ENCODE results near the gene GRIN2A.

The GRIN2A gene

DNA sequence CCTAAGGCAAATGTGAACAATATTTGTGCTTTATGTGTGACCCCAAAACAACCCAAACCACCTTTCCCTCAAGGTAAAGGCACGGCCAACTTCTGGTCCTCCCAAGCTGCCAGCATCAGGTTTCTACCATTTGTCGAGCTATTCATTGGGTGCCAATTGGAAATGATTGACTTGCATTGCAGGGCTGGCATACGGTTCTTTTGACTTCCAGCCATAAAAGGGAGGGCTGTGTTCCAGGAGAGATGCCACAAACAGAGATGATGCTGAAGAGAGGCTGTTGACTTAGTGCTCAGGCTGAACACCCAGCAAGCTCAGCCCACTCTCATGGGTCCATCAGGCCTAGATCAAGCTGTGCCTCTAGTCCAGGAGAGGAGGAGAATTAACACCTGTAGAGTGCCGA lies 252.4 kb downstream of the GRIN2A start:
- no peak overlapping the region for H3K4me3 ChIP-seq (ENCODE audit: low read depth, low read length)
- TF ChIP-seq, protein P1, sequence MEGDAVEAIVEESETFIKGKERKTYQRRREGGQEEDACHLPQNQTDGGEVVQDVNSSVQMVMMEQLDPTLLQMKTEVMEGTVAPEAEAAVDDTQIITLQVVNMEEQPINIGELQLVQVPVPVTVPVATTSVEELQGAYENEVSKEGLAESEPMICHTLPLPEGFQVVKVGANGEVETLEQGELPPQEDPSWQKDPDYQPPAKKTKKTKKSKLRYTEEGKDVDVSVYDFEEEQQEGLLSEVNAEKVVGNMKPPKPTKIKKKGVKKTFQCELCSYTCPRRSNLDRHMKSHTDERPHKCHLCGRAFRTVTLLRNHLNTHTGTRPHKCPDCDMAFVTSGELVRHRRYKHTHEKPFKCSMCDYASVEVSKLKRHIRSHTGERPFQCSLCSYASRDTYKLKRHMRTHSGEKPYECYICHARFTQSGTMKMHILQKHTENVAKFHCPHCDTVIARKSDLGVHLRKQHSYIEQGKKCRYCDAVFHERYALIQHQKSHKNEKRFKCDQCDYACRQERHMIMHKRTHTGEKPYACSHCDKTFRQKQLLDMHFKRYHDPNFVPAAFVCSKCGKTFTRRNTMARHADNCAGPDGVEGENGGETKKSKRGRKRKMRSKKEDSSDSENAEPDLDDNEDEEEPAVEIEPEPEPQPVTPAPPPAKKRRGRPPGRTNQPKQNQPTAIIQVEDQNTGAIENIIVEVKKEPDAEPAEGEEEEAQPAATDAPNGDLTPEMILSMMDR (IDR thresholded peaks at IDR 0.05; ENCODE audit: borderline replicate concordance, insufficient read depth, low read depth, low read length) = no peak

- TF ChIP-seq, protein P1 (IDR thresholded peaks at IDR 0.05; ENCODE audit: borderline replicate concordance, insufficient read depth, low read depth, low read length) = no peak
- H3K4me3 ChIP-seq (ENCODE audit: low read depth, low read length) = no peak overlapping the region
Observed at GRCh38 chr16:9929313-9929712, 252.9 kb downstream of the GRIN2A start.

- H3K4me3 ChIP-seq (ENCODE audit: low read depth, low read length) = no peak overlapping the region
- TF ChIP-seq, protein P1 (IDR thresholded peaks at IDR 0.05; ENCODE audit: borderline replicate concordance, insufficient read depth, low read depth, low read length) = no peak
Observed at GRCh38 chr16:9922441-9922840, 259.8 kb downstream of the GRIN2A start.

DNA sequence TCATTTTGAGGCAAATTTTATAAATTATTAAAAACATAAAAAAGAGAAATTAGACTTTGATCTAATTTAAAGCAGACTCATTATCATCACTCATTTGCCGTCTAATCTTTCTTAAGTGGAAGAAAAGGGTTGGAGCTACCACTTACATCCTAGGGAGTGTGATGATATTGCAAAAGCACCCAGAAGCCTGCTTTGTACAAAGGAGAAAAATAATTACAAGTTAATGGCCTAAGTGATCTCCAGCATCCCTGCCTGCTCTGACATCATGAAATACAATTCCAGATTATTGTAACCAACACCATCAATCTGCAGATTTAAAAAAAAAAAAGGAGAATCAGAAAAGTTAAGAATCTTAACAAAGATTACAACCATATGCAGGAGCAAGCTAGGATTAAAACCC lies 260.2 kb downstream of the GRIN2A start:
- no peak overlapping the region for H3K4me3 ChIP-seq (ENCODE audit: low read depth, low read length)
- TF ChIP-seq, protein P1 (IDR thresholded peaks at IDR 0.05; ENCODE audit: borderline replicate concordance, insufficient read depth, low read depth, low read length) = no peak

DNA sequence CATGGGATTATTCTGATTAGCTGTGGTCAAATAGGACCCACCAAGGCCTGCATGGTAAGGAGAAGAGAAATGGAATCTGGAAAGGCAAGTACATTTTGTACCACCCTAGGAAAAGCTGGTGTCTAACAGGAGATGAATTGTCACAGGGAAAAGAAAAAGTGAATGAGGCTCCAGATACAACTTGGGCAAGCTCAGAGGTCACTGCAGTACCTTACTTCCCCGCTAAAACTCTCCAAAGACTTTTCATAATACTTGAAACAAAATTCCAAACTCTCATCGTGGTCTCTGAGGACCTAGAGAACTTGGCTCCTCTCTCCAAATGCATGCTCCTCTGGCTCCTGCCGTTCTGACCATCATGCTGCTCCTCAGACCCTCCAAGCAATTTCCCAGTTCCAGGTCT lies 262.8 kb downstream of the GRIN2A start:
- TF ChIP-seq, protein P1 (IDR thresholded peaks at IDR 0.05; ENCODE audit: borderline replicate concordance, insufficient read depth, low read depth, low read length) = peak; percentile 22; the same call in 1 of the 2 replicates
- H3K4me3 ChIP-seq (ENCODE audit: low read depth, low read length) = no peak overlapping the region

GRCh38 chr16:9917691-9918090 lies 264.5 kb downstream of the GRIN2A start:
- TF ChIP-seq, protein P1 (IDR thresholded peaks at IDR 0.05; ENCODE audit: borderline replicate concordance, insufficient read depth, low read depth, low read length) = no peak
- H3K4me3 ChIP-seq (ENCODE audit: low read depth, low read length) = no peak overlapping the region

- H3K4me3 ChIP-seq (ENCODE audit: low read depth, low read length) = no peak overlapping the region
Observed at GRCh38 chr16:9913604-9914326, 268.5 kb downstream of the GRIN2A start.

More at GRCh38 chr16:9913604-9914326, 268.5 kb downstream of the GRIN2A start:
- TF ChIP-seq, protein P1 (IDR thresholded peaks at IDR 0.05; ENCODE audit: borderline replicate concordance, insufficient read depth, low read depth, low read length) = no peak
